Neuron (in vitro differentiated cells): ENCODE measurements around the gene PTPRC.

ENCODE experiments used
- H2AFZ ChIP-seq: one replicate; pipeline ENCODE4 v1.6.1; 2013; ENCODE audit warnings: low read depth, mild to moderate bottlenecking, inconsistent platforms, low read length, moderate library complexity
- H3K27me3 ChIP-seq: one replicate; pipeline ENCODE4 v1.6.1; 2013; ENCODE audit warnings: low read length; ENCODE audit not compliant: insufficient read depth
- H3K36me3 ChIP-seq: one replicate; pipeline ENCODE4 v1.6.1; 2013; ENCODE audit warnings: low read length; ENCODE audit not compliant: insufficient read depth
- H3K4me1 ChIP-seq: one replicate; pipeline ENCODE4 v1.6.1; 2013; ENCODE audit warnings: low read length; ENCODE audit not compliant: insufficient read depth
- H3K4me3 ChIP-seq: 2 replicates; pipeline ENCODE4 v1.5.1; 2013; ENCODE audit warnings: mild to moderate bottlenecking, low read length, moderate library complexity
- H3K9me3 ChIP-seq: one replicate; pipeline ENCODE4 v1.6.1; 2013; ENCODE audit warnings: low read length

Gene PTPRC

GRCh38 chr1:198761859-198762616 is 123.2 kb downstream of the PTPRC start:
- Histone ChIP-seq H3K36me3 (no peaks in the 10 kb centered on the region), H3K9me3 (no peaks in the 10 kb centered on the region), H3K27me3 (no peaks in the 10 kb centered on the region), H3K4me3 (no peak overlapping the region), H3K4me1 (no peaks in the 10 kb centered on the region), H2AFZ (no peak overlapping the region)

GRCh38 chr1:198763298-198763714 is 124.5 kb downstream of the PTPRC start:
- H3K36me3 ChIP-seq, result no peaks in the 10 kb centered on the region
- H3K9me3 ChIP-seq, result no peaks in the 10 kb centered on the region
- H2AFZ ChIP-seq, result no peak overlapping the region
- H3K4me3 ChIP-seq, result no peak overlapping the region
- no peaks in the 10 kb centered on the region for H3K4me1 ChIP-seq
- no peaks in the 10 kb centered on the region for H3K27me3 ChIP-seq

DNA sequence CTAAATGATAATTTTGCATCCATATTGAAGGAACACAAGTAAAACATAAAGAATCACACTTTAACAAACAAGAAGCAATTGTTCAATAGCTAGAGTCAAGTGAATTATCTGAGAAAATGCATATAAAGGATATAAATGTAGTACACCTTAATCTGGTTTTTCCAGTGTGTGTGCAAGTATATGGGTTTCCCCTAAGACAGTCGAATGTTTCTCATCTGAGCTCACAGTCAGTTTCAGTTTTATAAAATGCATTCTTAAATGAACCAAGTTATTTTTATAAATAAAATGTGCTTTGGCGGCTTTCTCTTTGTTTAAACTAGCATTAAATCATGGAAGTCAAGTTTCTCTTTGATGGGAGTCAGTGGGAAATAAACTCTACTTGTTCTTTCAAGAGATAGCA is 125.9 kb downstream of the PTPRC start:
- no peaks in the 10 kb centered on the region for H3K27me3 ChIP-seq
- H3K4me1 ChIP-seq, result no peaks in the 10 kb centered on the region
- no peaks in the 10 kb centered on the region for H3K9me3 ChIP-seq
- H2AFZ ChIP-seq, result no peak overlapping the region
- no peak overlapping the region for H3K4me3 ChIP-seq
- H3K36me3 ChIP-seq, result no peaks in the 10 kb centered on the region

- Histone ChIP-seq H3K36me3 (no peaks in the 10 kb centered on the region), H3K4me1 (no peaks in the 10 kb centered on the region), H3K27me3 (no peaks in the 10 kb centered on the region)
Measured at GRCh38 chr1:198765416-198765815, 126.6 kb downstream of the PTPRC start.

GRCh38 chr1:198771563-198772153 is 132.8 kb downstream of the PTPRC start:
- Histone ChIP-seq H3K9me3 (no peaks in the 10 kb centered on the region), H3K4me1 (no peaks in the 10 kb centered on the region), H2AFZ (no peak overlapping the region), H3K27me3 (no peaks in the 10 kb centered on the region), H3K36me3 (no peaks in the 10 kb centered on the region), H3K4me3 (no peak overlapping the region)

More at GRCh38 chr1:198765416-198765815, 126.6 kb downstream of the PTPRC start:
- no peak overlapping the region for H2AFZ ChIP-seq
- no peaks in the 10 kb centered on the region for H3K9me3 ChIP-seq
- no peak overlapping the region for H3K4me3 ChIP-seq

- Histone ChIP-seq H2AFZ (no peak overlapping the region), H3K27me3 (no peaks in the 10 kb centered on the region), H3K9me3 (no peaks in the 10 kb centered on the region), H3K4me3 (no peak overlapping the region), H3K4me1 (no peaks in the 10 kb centered on the region), H3K36me3 (no peaks in the 10 kb centered on the region)
Measured at GRCh38 chr1:198772626-198773025, 133.8 kb downstream of the PTPRC start.

GRCh38 chr1:198773030-198773429 is 134.2 kb downstream of the PTPRC start:
- Histone ChIP-seq H2AFZ (no peak overlapping the region), H3K36me3 (no peaks in the 10 kb centered on the region), H3K9me3 (no peaks in the 10 kb centered on the region), H3K4me3 (no peak overlapping the region), H3K27me3 (no peaks in the 10 kb centered on the region), H3K4me1 (no peaks in the 10 kb centered on the region)

GRCh38 chr1:198773523-198773922 is 134.7 kb downstream of the PTPRC start:
- Histone ChIP-seq H3K27me3 (no peaks in the 10 kb centered on the region), H3K4me3 (no peak overlapping the region), H3K4me1 (no peaks in the 10 kb centered on the region), H2AFZ (no peak overlapping the region), H3K36me3 (no peaks in the 10 kb centered on the region), H3K9me3 (no peaks in the 10 kb centered on the region)

DNA sequence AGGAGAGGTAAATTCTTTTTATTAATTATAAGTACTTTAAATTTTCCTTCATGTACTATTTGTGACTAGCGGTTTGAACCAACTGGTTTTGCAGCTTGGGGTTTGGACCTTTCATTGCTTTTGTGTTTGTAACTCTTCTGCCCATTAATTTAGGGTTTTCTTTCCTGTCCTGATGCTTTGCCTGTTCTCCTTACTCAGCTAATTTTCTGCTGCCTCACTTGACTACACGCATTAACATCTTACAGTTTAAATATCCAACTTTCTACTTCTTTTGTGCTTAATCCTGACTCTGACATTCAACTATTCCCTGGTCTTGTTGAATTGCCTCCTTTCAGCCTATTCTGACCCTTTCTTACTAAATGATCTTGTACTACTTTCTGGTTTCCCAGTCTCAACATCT is 135.6 kb downstream of the PTPRC start:
- H3K9me3 ChIP-seq, result no peaks in the 10 kb centered on the region
- H2AFZ ChIP-seq, result no peak overlapping the region
- H3K36me3 ChIP-seq, result no peaks in the 10 kb centered on the region
- H3K27me3 ChIP-seq, result no peaks in the 10 kb centered on the region
- no peak overlapping the region for H3K4me3 ChIP-seq
- no peaks in the 10 kb centered on the region for H3K4me1 ChIP-seq

DNA sequence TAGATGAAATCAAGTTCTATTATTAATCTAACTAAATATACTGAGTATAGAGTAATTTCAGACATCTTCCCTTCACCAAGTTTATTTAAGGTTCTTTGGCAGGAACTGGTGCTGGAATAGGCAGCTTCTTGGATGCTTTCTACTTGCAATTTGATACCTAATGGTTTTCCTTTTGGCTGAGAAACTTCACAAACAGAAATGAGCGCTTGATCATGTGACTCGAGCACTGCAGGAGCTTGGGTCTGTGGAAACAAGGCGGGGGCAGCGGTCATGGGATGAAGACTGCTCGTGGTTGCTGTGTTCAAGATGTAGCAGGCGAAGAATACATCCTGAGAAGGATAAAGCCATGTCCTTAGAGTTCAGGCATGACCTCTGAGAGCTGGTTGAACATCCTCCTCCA is 136.8 kb downstream of the PTPRC start:
- Histone ChIP-seq H3K4me1 (no peaks in the 10 kb centered on the region), H3K9me3 (no peaks in the 10 kb centered on the region), H3K36me3 (no peaks in the 10 kb centered on the region), H3K4me3 (no peak overlapping the region), H2AFZ (no peak overlapping the region), H3K27me3 (no peaks in the 10 kb centered on the region)

- H3K36me3 ChIP-seq, result no peaks in the 10 kb centered on the region
Measured at GRCh38 chr1:198776602-198777029, 137.8 kb downstream of the PTPRC start.

DNA sequence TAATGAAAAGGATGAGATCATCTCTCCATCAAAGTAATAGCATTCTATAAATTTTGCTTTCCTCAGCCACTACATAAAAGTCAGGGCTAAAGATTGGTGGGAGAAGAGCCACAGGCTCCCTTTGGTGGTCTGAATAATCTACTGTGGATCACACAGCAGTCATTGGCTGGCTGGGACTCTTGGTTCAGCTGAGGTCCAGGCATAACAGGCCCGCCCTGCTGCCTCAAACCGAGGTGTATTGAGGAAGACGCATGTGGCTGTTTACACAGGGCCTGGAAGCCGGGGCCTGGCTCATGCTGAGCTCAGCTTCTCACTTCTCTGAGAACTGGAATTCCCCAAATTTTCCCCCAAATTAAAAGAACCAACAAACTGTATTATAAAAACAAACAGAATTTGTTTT is 139.2 kb downstream of the PTPRC start:
- Histone ChIP-seq H3K9me3 (no peaks in the 10 kb centered on the region), H3K36me3 (no peaks in the 10 kb centered on the region), H3K27me3 (no peaks in the 10 kb centered on the region), H2AFZ (no peak overlapping the region), H3K4me3 (no peak overlapping the region), H3K4me1 (no peaks in the 10 kb centered on the region)

More at GRCh38 chr1:198776602-198777029, 137.8 kb downstream of the PTPRC start:
- Histone ChIP-seq H2AFZ (no peak overlapping the region), H3K27me3 (no peaks in the 10 kb centered on the region), H3K4me1 (no peaks in the 10 kb centered on the region), H3K4me3 (no peak overlapping the region), H3K9me3 (no peaks in the 10 kb centered on the region)

DNA sequence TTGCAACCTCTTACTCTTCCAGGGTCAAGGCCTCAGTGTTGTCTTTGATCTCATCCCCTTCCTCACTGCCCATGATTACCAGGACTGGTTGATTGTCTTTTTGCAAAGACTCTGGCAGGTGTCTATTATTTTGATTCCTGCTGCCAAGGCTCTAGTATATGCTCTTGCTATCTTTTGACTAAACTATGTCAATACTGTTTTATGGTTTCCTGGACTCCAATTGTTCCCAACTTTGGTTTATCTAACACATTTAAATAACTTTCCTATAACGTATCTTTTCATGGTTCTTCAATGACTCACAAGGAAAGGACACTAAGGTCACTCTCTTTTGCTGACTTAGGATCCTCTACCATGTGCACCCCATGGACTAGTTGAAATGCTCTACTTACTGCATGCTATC is 141.5 kb downstream of the PTPRC start:
- H3K27me3 ChIP-seq, result no peaks in the 10 kb centered on the region
- no peaks in the 10 kb centered on the region for H3K36me3 ChIP-seq
- H3K9me3 ChIP-seq, result no peaks in the 10 kb centered on the region
- no peak overlapping the region for H3K4me3 ChIP-seq
- H2AFZ ChIP-seq, result no peak overlapping the region
- no peaks in the 10 kb centered on the region for H3K4me1 ChIP-seq
